Measurements from ENCODE around the gene METRN.

GRCh38 chr16:667113-667779 lies 47.7 kb upstream of the METRN start:
- TF ChIP-seq ZNF274 (IDR thresholded peaks at IDR 0.05; ENCODE audit: low read length) (no peak), ZNF274 (tag by site-specific recombination; IDR thresholded peaks at IDR 0.05; ENCODE audit: borderline replicate concordance) (no peak), ZNF624 (tag by site-specific recombination; IDR thresholded peaks at IDR 0.05) (no peak), CTCF (tag by site-specific recombination; IDR thresholded peaks at IDR 0.05) (no peak), PATZ1 (tag by site-specific recombination; IDR thresholded peaks at IDR 0.05) (no peak), KLF9 (tag by site-specific recombination; IDR thresholded peaks at IDR 0.05; ENCODE audit: low read depth) (no peak)

Measured in HEK293 (cell line).